Duodenal mucosa (tissue), 2 donors: ENCODE results near the gene FBXO28.
A peak's percentile ranks its signal among the peaks of the same experiment; 100 is the strongest.

Experiments
- H3K27ac ChIP-seq: one replicate; pipeline ENCODE4 v1.7.0; 2013; ENCODE audit warnings: low read depth, low read length
- H3K27me3 ChIP-seq, 2 donors: one replicate each; pipeline ENCODE4 v1.7.0; 2013; ENCODE audit warnings: low read length in 2 of 2, control low read depth in 1 of 2; ENCODE audit not compliant: insufficient read depth in 2 of 2, control insufficient read depth in 1 of 2
- H3K36me3 ChIP-seq, 2 donors: one replicate each; pipeline ENCODE4 v1.7.0; 2013; ENCODE audit warnings: low read length in 2 of 2, control low read depth in 1 of 2; ENCODE audit not compliant: insufficient read depth in 2 of 2, control insufficient read depth in 1 of 2
- H3K4me1 ChIP-seq, 2 donors: one replicate each; pipeline ENCODE4 v1.7.0; 2013; ENCODE audit warnings: low read length in 2 of 2, control low read depth in 1 of 2; ENCODE audit not compliant: insufficient read depth in 2 of 2, control insufficient read depth in 1 of 2
- H3K4me3 ChIP-seq, 2 donors: one replicate each; pipeline ENCODE4 v1.7.0; 2013; ENCODE audit warnings: low read length in 2 of 2, low read depth in 1 of 2
- H3K9ac ChIP-seq, 2 donors: one replicate each; pipeline ENCODE4 v1.7.0; 2013; ENCODE audit warnings: low read length in 2 of 2, low read depth in 1 of 2
- H3K9me3 ChIP-seq, 2 donors: one replicate each; pipeline ENCODE4 v1.7.0; 2013; ENCODE audit warnings: low read length in 2 of 2, control low read depth in 1 of 2; ENCODE audit not compliant: control insufficient read depth in 1 of 2

FBXO28 gene

DNA sequence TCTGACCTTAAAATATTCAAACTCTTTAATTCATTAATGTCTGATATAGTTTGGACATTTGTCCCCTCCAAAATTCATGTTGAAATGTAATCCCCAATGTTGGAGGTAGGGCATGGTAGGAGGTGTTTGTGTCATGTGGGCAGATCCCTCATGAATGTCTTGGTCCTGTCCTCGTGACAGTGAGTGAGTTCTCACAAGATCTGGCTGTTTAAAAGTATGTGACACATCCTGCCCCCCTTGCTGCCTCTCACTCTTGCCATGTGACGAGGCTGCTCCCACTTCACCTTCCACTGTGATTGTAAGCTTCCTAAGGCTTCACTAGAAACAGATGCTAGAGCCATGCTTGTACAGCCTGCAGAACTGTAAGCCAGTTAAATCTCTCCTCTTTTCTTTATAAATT is 21.3 kb upstream of the FBXO28 start:
- no peaks in the 10 kb centered on the region for H3K9me3 ChIP-seq

DNA sequence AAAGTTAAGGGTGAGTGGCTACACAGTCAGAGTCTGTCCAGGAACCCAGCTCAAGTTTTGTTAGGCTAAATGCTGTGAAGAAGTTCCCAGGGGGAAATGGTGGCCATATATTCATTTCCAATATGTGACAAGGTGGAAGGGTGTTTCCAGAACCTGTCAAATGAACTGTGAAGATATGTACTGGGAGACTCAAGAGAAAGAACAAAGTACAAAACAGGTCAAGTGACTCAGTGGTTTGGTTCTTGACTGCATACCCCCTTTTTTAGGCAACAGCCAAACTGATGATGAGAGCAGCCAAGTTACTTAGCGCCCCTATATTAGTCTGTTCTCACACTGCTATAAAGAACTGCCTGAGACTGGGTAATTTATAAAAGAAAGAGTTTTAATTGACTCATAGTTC is 18.6 kb upstream of the FBXO28 start:
- H3K4me3 ChIP-seq = no peak overlapping the region
- H3K27me3 ChIP-seq = no peaks in the 10 kb centered on the region
- no peak overlapping the region for H3K27ac ChIP-seq
- no peaks in the 10 kb centered on the region for H3K36me3 ChIP-seq
- H3K9me3 ChIP-seq = no peaks in the 10 kb centered on the region
- no peaks in the 10 kb centered on the region for H3K4me1 ChIP-seq
- no peak overlapping the region for H3K9ac ChIP-seq

More for the DNA sequence above, 21.3 kb upstream of the FBXO28 start:
- Histone ChIP-seq H3K27me3 (no peaks in the 10 kb centered on the region), H3K27ac (no peak overlapping the region), H3K9ac (no peak overlapping the region), H3K4me3 (no peak overlapping the region), H3K36me3 (no peaks in the 10 kb centered on the region), H3K4me1 (peaks cover 0 to 6% of the 10 kb centered on the region in 2 donors)

DNA sequence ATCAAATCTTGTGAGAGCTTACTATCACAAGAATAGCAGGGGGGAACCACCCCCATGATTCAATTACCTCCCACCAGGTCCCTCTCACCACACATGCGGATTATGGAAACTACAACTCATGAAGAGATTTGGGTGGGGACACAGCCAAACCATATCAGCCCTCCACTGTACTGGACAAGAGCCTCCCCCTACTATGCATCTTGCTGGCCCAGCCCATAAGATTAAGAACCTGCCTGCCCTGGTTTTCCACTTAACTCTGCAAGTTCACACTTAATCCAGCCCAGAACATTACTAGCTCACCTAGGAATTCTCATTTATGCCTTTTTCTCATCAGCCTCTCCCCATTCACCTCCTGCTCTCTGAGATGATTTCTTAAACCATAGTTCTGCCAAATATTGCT is 18.0 kb upstream of the FBXO28 start:
- H3K36me3 ChIP-seq = no peaks in the 10 kb centered on the region
- no peaks in the 10 kb centered on the region for H3K27me3 ChIP-seq
- H3K9me3 ChIP-seq = no peaks in the 10 kb centered on the region
- H3K9ac ChIP-seq = no peak overlapping the region
- H3K4me1 ChIP-seq = no peaks in the 10 kb centered on the region
- no peak overlapping the region for H3K4me3 ChIP-seq
- H3K27ac ChIP-seq = no peak overlapping the region

DNA sequence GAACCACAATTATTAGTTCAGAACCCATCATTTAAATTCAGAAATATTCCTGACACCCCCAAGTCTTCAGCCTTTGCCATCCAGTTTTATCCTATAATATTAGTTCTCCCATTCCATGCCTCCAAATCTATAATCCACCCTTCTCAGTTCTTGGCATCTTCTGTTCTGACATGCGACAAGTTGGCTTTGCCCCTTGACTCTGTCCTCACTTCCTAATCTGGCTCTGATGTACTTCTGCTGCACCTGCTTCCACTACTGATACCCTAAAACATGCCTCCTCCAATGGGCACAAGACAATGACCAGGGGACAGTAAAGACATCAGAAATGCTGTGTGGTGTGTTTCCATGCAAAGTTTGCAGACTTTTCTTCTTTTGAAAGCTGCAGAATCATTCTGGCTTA is 17.1 kb upstream of the FBXO28 start:
- H3K4me3 ChIP-seq = no peak overlapping the region
- H3K4me1 ChIP-seq = no peaks in the 10 kb centered on the region
- no peak overlapping the region for H3K9ac ChIP-seq
- no peak overlapping the region for H3K27ac ChIP-seq
- no peaks in the 10 kb centered on the region for H3K27me3 ChIP-seq
- no peaks in the 10 kb centered on the region for H3K9me3 ChIP-seq
- H3K36me3 ChIP-seq = no peaks in the 10 kb centered on the region

DNA sequence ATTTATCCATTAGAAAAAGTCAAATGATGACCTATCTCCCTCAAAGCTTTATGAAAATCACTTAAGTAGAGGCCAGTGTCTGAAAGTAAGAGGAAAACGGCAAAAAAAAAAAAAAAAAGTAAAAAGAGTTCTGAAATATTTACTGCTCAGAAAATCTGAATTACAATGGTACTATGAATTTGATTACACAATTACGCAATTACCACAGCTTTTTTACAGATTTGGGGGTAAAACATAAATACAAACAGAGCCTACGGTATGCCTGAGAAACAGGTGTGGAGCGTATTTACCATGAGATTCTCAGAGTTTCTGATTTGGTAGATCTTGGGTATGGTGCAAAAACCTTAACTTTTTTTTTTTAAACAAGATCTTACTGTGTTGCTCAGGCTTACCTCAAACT is 15.9 kb upstream of the FBXO28 start:
- Histone ChIP-seq H3K9me3 (no peaks in the 10 kb centered on the region), H3K9ac (no peak overlapping the region), H3K36me3 (no peaks in the 10 kb centered on the region), H3K4me3 (no peak overlapping the region), H3K27ac (no peak overlapping the region), H3K4me1 (no peaks in the 10 kb centered on the region), H3K27me3 (no peaks in the 10 kb centered on the region)

DNA sequence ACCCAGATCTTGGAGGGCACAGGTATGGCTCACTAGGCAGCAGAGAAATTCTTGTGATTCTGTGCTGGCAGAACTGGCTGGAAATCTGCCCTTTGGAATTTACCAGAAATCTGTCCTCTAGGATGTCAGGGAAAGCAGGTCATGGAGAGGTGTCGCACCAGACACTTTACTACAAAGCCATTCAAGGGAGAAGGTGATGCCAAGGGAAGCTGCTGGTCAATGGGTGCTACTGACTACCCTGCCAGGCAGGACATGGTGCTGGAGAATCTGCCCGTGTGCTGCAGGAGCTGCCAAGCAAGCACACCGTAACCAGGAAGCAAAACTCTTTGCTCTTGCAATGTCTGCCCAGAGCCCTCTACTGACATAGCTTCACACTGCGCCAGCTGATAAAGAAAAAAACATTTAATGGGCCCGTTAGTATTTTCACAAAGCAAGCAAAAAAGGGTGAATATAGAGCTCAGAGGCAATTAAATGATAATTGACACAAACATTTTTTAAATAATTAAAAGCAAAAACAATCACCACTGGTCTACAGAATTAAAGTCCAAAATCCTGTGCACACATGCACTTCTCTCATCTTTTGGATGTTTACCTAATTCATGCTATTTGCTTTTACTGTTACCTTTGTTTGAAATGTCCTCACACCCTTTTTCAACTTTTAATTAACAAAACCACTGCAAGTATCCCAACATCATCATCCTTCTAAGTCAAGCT is 7.2 kb upstream of the FBXO28 start:
- H3K27ac ChIP-seq = no peak overlapping the region
- H3K9ac ChIP-seq = no peak overlapping the region
- H3K36me3 ChIP-seq = no peaks in the 10 kb centered on the region

DNA sequence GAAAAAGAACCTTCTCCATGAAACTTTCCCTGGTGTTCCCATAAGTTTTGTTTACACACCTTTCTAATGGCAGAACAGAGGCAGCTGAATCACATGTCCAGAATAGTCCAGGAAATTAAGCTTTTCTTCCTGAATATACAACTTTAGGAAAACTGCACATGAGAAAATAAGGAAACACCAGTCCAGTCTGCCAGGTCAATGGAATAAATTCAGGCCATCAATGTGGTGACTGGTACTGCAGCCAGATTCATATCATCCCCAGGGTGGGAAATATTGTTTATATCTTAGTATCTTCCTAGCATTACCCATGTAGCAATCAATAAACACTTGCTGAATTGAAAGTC is 6.7 kb upstream of the FBXO28 start:
- Histone ChIP-seq H3K27ac (no peak overlapping the region), H3K9ac (no peak overlapping the region), H3K4me1 (peaks cover 0 to 6% of the 10 kb centered on the region in 2 donors), H3K9me3 (no peaks in the 10 kb centered on the region), H3K4me3 (no peak overlapping the region), H3K36me3 (no peaks in the 10 kb centered on the region), H3K27me3 (no peaks in the 10 kb centered on the region)

More for the DNA sequence above, 7.2 kb upstream of the FBXO28 start:
- H3K9me3 ChIP-seq = no peaks in the 10 kb centered on the region
- peaks cover 0 to 6% of the 10 kb centered on the region in 2 donors for H3K4me1 ChIP-seq
- peak overlapping the region in 1 of 2 donors; percentile 50 for H3K4me3 ChIP-seq
- H3K27me3 ChIP-seq = no peaks in the 10 kb centered on the region

DNA sequence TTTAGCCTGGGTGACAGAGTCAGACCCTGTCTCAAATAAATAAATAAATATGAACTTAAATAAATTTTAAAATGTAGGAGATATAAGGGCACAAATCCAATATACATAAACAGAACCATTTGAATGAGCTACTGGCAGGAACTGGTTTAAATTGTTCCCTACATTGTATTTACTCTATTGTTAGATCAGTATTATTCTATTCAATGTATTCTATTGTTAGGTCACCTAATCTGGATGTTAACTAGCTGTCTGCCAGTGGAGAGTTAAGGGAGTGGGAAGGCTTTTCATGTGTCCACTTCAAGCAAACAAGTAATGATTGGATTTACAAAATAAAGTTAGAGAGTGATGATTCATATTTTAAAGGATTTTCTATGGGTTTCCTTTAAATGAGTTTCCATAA is 4.9 kb upstream of the FBXO28 start:
- H3K27me3 ChIP-seq = no peaks in the 10 kb centered on the region
- H3K9me3 ChIP-seq = no peaks in the 10 kb centered on the region
- no peaks in the 10 kb centered on the region for H3K36me3 ChIP-seq
- no peak overlapping the region for H3K27ac ChIP-seq
- H3K4me3 ChIP-seq = no peak overlapping the region
- H3K9ac ChIP-seq = no peak overlapping the region
- H3K4me1 ChIP-seq = peaks cover 4 to 6% of the 10 kb centered on the region in 2 donors

DNA sequence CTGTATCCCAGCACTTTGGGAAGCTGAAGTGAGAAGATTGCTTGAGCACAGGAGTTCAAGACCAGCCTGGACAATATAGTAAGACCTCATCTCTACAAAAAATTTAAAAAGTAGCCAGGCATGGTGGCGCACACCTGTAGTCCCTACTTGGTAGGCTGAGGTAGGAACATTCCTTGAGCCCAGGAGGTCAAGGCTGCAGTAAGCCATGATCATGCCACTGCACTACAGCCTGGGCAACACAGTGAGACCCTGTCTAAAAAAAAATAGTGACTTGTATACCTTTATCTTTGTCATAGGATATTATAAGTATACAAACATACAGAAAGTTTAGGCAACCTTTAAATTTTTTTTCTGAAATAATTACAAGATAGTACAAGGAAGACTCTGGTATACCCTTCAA is 3.9 kb upstream of the FBXO28 start:
- no peak overlapping the region for H3K4me3 ChIP-seq
- no peaks in the 10 kb centered on the region for H3K9me3 ChIP-seq
- H3K36me3 ChIP-seq = no peaks in the 10 kb centered on the region
- H3K27ac ChIP-seq = no peak overlapping the region
- H3K4me1 ChIP-seq = peaks cover 4 to 6% of the 10 kb centered on the region in 2 donors
- H3K9ac ChIP-seq = no peak overlapping the region
- H3K27me3 ChIP-seq = no peaks in the 10 kb centered on the region

DNA sequence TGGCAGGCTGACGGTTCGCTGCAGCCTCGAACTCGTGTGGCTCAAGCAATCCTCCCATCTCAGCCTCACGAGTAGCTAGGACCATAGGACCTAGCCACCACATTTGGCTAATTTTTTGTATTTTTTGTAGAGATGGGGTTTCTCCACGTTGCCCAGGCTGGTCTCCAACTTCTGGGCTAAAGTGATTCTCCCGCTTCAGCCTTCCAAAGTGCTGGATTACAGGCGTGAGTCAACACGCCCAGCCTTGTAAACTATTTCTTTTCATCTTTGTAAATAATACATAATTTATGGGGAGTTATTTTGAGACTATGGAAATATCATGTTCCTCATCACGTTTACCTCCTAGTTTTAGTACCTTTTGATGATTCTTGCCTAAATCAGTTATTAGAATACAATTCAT is 906 bp upstream of the FBXO28 start:
- Histone ChIP-seq H3K9me3 (no peaks in the 10 kb centered on the region), H3K27ac (no peak overlapping the region), H3K4me3 (no peak overlapping the region), H3K36me3 (no peaks in the 10 kb centered on the region), H3K27me3 (no peaks in the 10 kb centered on the region), H3K9ac (no peak overlapping the region), H3K4me1 (peaks cover 11 to 19% of the 10 kb centered on the region in 2 donors)

DNA sequence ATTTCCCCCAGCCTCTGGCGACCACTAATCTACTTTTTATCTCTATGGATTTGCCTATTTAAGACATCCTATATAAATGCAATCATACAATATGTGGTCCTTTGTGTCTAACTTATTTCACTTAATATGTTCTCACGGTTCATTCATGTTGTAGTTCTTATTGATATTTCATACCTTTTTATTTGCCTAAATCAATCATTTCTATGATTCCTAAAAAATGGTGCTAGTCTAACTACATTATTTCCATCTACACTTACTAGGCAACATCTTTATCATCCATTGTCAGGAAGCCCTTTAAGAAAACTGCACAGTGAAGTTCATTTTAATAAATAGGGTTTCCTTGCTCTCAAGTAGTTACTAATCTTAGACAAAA is 380 bp upstream of the FBXO28 start:
- Histone ChIP-seq H3K9me3 (no peaks in the 10 kb centered on the region), H3K36me3 (no peaks in the 10 kb centered on the region), H3K9ac (peak overlapping the region; percentile 90 to 92), H3K27ac (no peak overlapping the region), H3K27me3 (no peaks in the 10 kb centered on the region), H3K4me3 (peak overlapping the region; percentile 88 to 95), H3K4me1 (peaks cover 11 to 19% of the 10 kb centered on the region in 2 donors)
